NCI-H2081 treated with DMSO at 0.1 percent for 48 hours (cell line): ENCODE measurements around the gene CD46.

ENCODE experiments used
- DNase-seq: peaks from one replicate; lab custom pipeline; 2025; lab: John Stamatoyannopoulos, UW

Gene CD46

GRCh38 chr1:207797229-207797973 is 45.5 kb downstream of the CD46 start:
- DNase-seq, result peak; percentile 9

- no peak for DNase-seq
These were observed 47.0 kb downstream of the CD46 start for GRCh38 chr1:207798847-207799246.

- no peak for DNase-seq
These were observed 48.3 kb downstream of the CD46 start for GRCh38 chr1:207799989-207800648.

- DNase-seq, result no peak
These were observed 50.0 kb downstream of the CD46 start for GRCh38 chr1:207801819-207802218.

GRCh38 chr1:207803678-207804077 is 51.8 kb downstream of the CD46 start:
- DNase-seq, result no peak

GRCh38 chr1:207804721-207805468 is 53.0 kb downstream of the CD46 start:
- no peak for DNase-seq

- no peak for DNase-seq
These were observed 54.1 kb downstream of the CD46 start for GRCh38 chr1:207805841-207806421.

GRCh38 chr1:207806531-207807325 is 54.9 kb downstream of the CD46 start:
- DNase-seq, result no peak

- no peak for DNase-seq
These were observed 55.5 kb downstream of the CD46 start for GRCh38 chr1:207807326-207807689.

- no peak for DNase-seq
These were observed 56.0 kb downstream of the CD46 start for GRCh38 chr1:207807690-207808321.

- no peak for DNase-seq
These were observed 56.5 kb downstream of the CD46 start for GRCh38 chr1:207808322-207808705.

- DNase-seq, result no peak
These were observed 57.2 kb downstream of the CD46 start for GRCh38 chr1:207808911-207809555.

GRCh38 chr1:207810173-207810572 is 58.3 kb downstream of the CD46 start:
- DNase-seq, result no peak

GRCh38 chr1:207810606-207811295 is 58.9 kb downstream of the CD46 start:
- no peak for DNase-seq

- no peak for DNase-seq
These were observed 59.5 kb downstream of the CD46 start for GRCh38 chr1:207811319-207811718.

- DNase-seq, result no peak
These were observed 60.3 kb downstream of the CD46 start for GRCh38 chr1:207811920-207812720.

GRCh38 chr1:207812778-207813511 is 61.1 kb downstream of the CD46 start:
- DNase-seq, result no peak

GRCh38 chr1:207813512-207813881 is 61.6 kb downstream of the CD46 start:
- DNase-seq, result no peak

GRCh38 chr1:207813946-207814345 is 62.1 kb downstream of the CD46 start:
- no peak for DNase-seq
